DOHH2 (cell line): ENCODE data around the gene UGT1A6.

Source experiments
- H3F3A ChIP-seq: fragments of 200-600 bp; sonication (generic), shearing (Covaris generic); 2 replicates; pipeline ENCODE4 v1.6.0; 2016; ENCODE audit warnings: antibody characterized with exemption, mild to moderate bottlenecking; ENCODE audit not compliant: control insufficient read depth, insufficient read depth
- H3K27ac ChIP-seq: fragments of 200-600 bp; sonication (generic); 2 replicates; pipeline ENCODE4 v1.5.1; 2014; ENCODE audit warnings: low read depth, mild to moderate bottlenecking, low read length, moderate library complexity
- H3K27me3 ChIP-seq: fragments of 200-600 bp; sonication (generic); 2 replicates; pipeline ENCODE4 v1.6.1; 2014; ENCODE audit warnings: mild to moderate bottlenecking, low read length, mixed read lengths; ENCODE audit not compliant: control insufficient read depth
- H3K36me3 ChIP-seq: fragments of 200-600 bp; sonication (generic); 2 replicates; pipeline ENCODE4 v1.6.1; 2014; ENCODE audit warnings: mild to moderate bottlenecking, low read length, moderate library complexity, mixed read lengths; ENCODE audit not compliant: control insufficient read depth
- H3K4me1 ChIP-seq: fragments of 200-600 bp; sonication (generic); 2 replicates; pipeline ENCODE4 v1.6.1; 2014; ENCODE audit warnings: mild to moderate bottlenecking, low read length, mixed read lengths; ENCODE audit not compliant: control insufficient read depth
- H3K4me2 ChIP-seq: fragments of 200-600 bp; sonication (generic); 2 replicates; pipeline ENCODE4 v1.6.0; 2014; ENCODE audit warnings: mild to moderate bottlenecking, low read length, moderate library complexity
- H3K4me3 ChIP-seq: fragments of 200-600 bp; sonication (generic); 2 replicates; pipeline ENCODE4 v1.5.1; 2014; ENCODE audit warnings: mild to moderate bottlenecking, low read length, mixed read lengths
- H3K79me2 ChIP-seq: fragments of 200-600 bp; sonication (generic); 2 replicates; pipeline ENCODE4 v1.6.1; 2014; ENCODE audit warnings: mild to moderate bottlenecking, low read length, mixed read lengths; ENCODE audit not compliant: control insufficient read depth
- H3K9me2 ChIP-seq: fragments of 200-600 bp; sonication (generic); replicated peaks from 2 replicates; pipeline ENCODE4 v1.6.1; 2014; ENCODE audit warnings: mild to moderate bottlenecking, low read length, mixed read lengths; ENCODE audit not compliant: control insufficient read depth
- H3K9me3 ChIP-seq: fragments of 200-600 bp; sonication (generic); 2 replicates; pipeline ENCODE4 v1.6.1; 2014; ENCODE audit warnings: antibody characterized with exemption, low read length, mixed read lengths; ENCODE audit not compliant: control insufficient read depth, insufficient read depth
- H4K20me1 ChIP-seq: fragments of 200-600 bp; sonication (generic); 2 replicates; pipeline ENCODE4 v1.6.0; 2014; ENCODE audit warnings: low read depth, mild to moderate bottlenecking, antibody characterized with exemption, low read length, moderate library complexity; ENCODE audit not compliant: control insufficient read depth, insufficient read depth
- EZH2phosphoT487 ChIP-seq: fragments of 200-600 bp; sonication (generic); IDR thresholded peaks from 2 replicates; pipeline ENCODE4 v1.6.1; 2017; ENCODE audit warnings: borderline replicate concordance, mild to moderate bottlenecking, antibody characterized with exemption, low read length, moderate library complexity, mixed read lengths
- TF ChIP-seq, protein P1 (sequence below): fragments of 200-600 bp; sonication (generic); IDR thresholded peaks from one replicate; pipeline ENCODE4 v1.5.1; 2014; ENCODE audit warnings: antibody characterized with exemption, mild to moderate bottlenecking, low read depth, low read length; ENCODE audit not compliant: poor library complexity, severe bottlenecking

The UGT1A6 gene

DNA sequence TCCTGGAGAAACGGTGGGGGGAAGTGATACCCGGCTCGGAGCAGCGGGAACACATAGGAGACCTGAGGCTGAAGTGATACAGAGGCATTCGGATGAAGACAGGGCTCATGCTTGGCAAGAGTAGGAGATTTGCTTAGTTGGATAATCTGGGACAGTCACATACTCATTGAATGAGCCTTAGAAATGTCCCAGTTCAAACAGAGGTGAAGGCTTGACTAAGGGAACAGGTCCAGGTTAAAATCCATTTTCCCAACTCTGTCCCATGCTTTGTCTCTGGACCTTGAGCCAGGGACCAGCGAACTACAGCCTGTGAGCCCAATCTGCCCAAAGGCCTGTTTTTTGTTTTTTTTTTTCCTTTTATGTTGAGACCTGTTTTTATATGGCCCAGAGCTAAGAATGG is 1.3 kb downstream of the UGT1A6 start:
- Histone ChIP-seq H3K27me3 (peaks cover 3% of the 10 kb centered on the region), H3K4me2 (no peak overlapping the region), H3K27ac (no peak overlapping the region), H3F3A (no peaks in the 10 kb centered on the region), H3K4me3 (no peak overlapping the region), H3K9me2 (no peaks in the 10 kb centered on the region), H3K9me3 (no peaks in the 10 kb centered on the region), H3K79me2 (no peaks in the 10 kb centered on the region), H4K20me1 (no peaks in the 10 kb centered on the region), H3K4me1 (no peaks in the 10 kb centered on the region), H3K36me3 (no peaks in the 10 kb centered on the region)
- TF ChIP-seq, protein P1, sequence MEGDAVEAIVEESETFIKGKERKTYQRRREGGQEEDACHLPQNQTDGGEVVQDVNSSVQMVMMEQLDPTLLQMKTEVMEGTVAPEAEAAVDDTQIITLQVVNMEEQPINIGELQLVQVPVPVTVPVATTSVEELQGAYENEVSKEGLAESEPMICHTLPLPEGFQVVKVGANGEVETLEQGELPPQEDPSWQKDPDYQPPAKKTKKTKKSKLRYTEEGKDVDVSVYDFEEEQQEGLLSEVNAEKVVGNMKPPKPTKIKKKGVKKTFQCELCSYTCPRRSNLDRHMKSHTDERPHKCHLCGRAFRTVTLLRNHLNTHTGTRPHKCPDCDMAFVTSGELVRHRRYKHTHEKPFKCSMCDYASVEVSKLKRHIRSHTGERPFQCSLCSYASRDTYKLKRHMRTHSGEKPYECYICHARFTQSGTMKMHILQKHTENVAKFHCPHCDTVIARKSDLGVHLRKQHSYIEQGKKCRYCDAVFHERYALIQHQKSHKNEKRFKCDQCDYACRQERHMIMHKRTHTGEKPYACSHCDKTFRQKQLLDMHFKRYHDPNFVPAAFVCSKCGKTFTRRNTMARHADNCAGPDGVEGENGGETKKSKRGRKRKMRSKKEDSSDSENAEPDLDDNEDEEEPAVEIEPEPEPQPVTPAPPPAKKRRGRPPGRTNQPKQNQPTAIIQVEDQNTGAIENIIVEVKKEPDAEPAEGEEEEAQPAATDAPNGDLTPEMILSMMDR, result no peak
- no peak for TF ChIP-seq EZH2phosphoT487

DNA sequence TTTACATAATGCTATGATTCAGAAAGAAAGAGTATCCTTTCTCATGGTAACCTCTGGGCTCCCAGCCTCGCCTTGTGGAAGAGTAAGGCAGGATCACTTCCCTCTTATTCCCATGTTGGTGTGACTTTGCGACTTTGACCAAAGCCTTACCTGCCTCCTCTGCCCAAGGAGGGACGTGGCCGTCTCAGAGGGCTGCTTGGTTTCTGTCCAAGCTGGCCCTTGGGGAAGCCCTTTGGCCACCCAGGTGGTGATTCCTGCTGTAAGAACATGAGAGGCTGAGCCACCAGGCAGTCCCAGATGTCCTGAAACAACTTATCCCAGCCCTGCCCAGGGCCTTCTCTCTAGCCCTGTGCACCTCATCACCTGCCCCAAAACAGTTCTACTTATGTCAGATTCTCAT is 6.0 kb downstream of the UGT1A6 start:
- no peak overlapping the region for H3K4me3 ChIP-seq
- no peak overlapping the region for H3K4me2 ChIP-seq
- H3F3A ChIP-seq, result no peaks in the 10 kb centered on the region
- TF ChIP-seq EZH2phosphoT487, result no peak
- TF ChIP-seq, protein P1, result no peak
- no peaks in the 10 kb centered on the region for H3K9me2 ChIP-seq
- H3K9me3 ChIP-seq, result no peaks in the 10 kb centered on the region
- H3K36me3 ChIP-seq, result no peaks in the 10 kb centered on the region
- H3K27me3 ChIP-seq, result no peaks in the 10 kb centered on the region
- H3K79me2 ChIP-seq, result no peaks in the 10 kb centered on the region
- no peaks in the 10 kb centered on the region for H4K20me1 ChIP-seq
- H3K27ac ChIP-seq, result no peak overlapping the region
- H3K4me1 ChIP-seq, result no peaks in the 10 kb centered on the region

DNA sequence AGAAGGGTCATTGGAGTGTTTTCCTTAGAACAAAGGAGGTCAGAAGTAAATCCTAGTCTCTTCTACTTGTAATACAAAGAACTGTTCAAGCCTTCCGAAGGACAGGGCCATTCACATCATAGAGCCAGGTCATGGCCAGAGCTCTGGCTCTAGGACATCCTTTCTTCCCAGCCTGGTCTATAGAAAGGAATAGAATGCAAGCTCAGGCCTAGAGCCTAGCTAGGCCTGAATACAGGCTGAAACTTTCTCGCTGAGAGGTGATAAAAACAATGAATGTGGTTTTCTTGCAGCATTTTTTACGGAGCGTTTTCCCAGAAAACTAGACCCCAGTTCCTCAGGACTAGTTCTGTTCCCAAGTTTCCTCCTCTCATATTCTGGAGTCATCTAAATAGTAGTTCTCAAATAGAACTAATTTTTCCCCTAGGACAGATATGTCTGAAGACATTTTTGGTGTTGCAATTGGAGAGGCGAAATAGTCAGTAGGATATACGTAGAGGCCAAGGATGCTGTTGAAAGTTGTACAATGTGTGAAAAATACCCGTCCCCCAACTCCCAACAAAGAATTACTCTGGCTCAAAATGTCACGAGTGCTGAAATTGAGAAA is 6.8 kb downstream of the UGT1A6 start:
- H3K9me2 ChIP-seq, result no peaks in the 10 kb centered on the region
- no peak overlapping the region for H3K27ac ChIP-seq
- no peaks in the 10 kb centered on the region for H3K9me3 ChIP-seq
- no peaks in the 10 kb centered on the region for H3K79me2 ChIP-seq
- no peaks in the 10 kb centered on the region for H3F3A ChIP-seq
- no peak overlapping the region for H3K4me3 ChIP-seq
- H4K20me1 ChIP-seq, result no peaks in the 10 kb centered on the region
- no peaks in the 10 kb centered on the region for H3K36me3 ChIP-seq
- no peaks in the 10 kb centered on the region for H3K4me1 ChIP-seq
- H3K27me3 ChIP-seq, result no peaks in the 10 kb centered on the region
- H3K4me2 ChIP-seq, result no peak overlapping the region
- TF ChIP-seq, protein P1, result no peak
- TF ChIP-seq EZH2phosphoT487, result no peak
